ENCODE data around the gene GSDME. TPM values are rescaled to one million over a fixed set of nuclear protein-coding genes. Genes with fewer than 3 reads are reported as not detected.
A peak's percentile ranks its signal among the peaks of the same experiment; 100 is the strongest.

Gene GSDME
- total and polyA plus RNA-seq, 7 donors: 1.6 to 11.9 (median 7.1) TPM

- Histone ChIP-seq H3K27me3 (no peaks in the 10 kb centered on the region), H3K4me3 (no peak overlapping the region), H3K9me3 (no peaks in the 10 kb centered on the region), H3K36me3 (no peaks in the 10 kb centered on the region), H3K27ac (no peak overlapping the region), H3K4me1 (no peaks in the 10 kb centered on the region)
- no peak for TF ChIP-seq POLR2AphosphoS5 (IDR thresholded peaks at IDR 0.05)
- no peak for TF ChIP-seq CTCF (IDR thresholded peaks at IDR 0.05)
- no peak for TF ChIP-seq EP300 (IDR thresholded peaks at IDR 0.05)
- no peak for TF ChIP-seq POLR2A (IDR thresholded peaks at IDR 0.05)
- 75 to 90% methylated on average over 2 of the region's 2 CpGs for WGBS, 2 donors
- no peak for DNase-seq
- intact Hi-C loops (cut with DNase I): no loop called here
Measured at GRCh38 chr7:24659505-24659904, 97.8 kb downstream of the GSDME start.

- no peak for DNase-seq
- Histone ChIP-seq H3K4me3 (no peak overlapping the region), H3K27me3 (no peaks in the 10 kb centered on the region), H3K27ac (no peak overlapping the region), H3K9me3 (no peaks in the 10 kb centered on the region), H3K4me1 (no peaks in the 10 kb centered on the region), H3K36me3 (no peaks in the 10 kb centered on the region)
- no peak for TF ChIP-seq POLR2A (IDR thresholded peaks at IDR 0.05)
- no peak for TF ChIP-seq CTCF (IDR thresholded peaks at IDR 0.05)
- TF ChIP-seq POLR2AphosphoS5 (IDR thresholded peaks at IDR 0.05): no peak
- no peak for TF ChIP-seq EP300 (IDR thresholded peaks at IDR 0.05)
- intact Hi-C loops (cut with DNase I): no loop called here
Measured at GRCh38 chr7:24657980-24658379, 99.3 kb downstream of the GSDME start.

GRCh38 chr7:24656608-24657007 is 100.7 kb downstream of the GSDME start:
- WGBS, 2 donors: 92% methylated on average over 6 of the region's 6 CpGs
- Histone ChIP-seq H3K4me1 (no peaks in the 10 kb centered on the region), H3K27me3 (no peaks in the 10 kb centered on the region), H3K27ac (no peak overlapping the region), H3K36me3 (no peaks in the 10 kb centered on the region), H3K4me3 (no peak overlapping the region), H3K9me3 (no peaks in the 10 kb centered on the region)
- TF ChIP-seq CTCF (IDR thresholded peaks at IDR 0.05) (no peak), EP300 (IDR thresholded peaks at IDR 0.05) (no peak), POLR2A (IDR thresholded peaks at IDR 0.05) (no peak), POLR2AphosphoS5 (IDR thresholded peaks at IDR 0.05) (no peak)
- no peak for DNase-seq
- intact Hi-C loops (cut with DNase I): no loop called here

GRCh38 chr7:24654305-24654704 is 103.0 kb downstream of the GSDME start:
- TF ChIP-seq POLR2A (IDR thresholded peaks at IDR 0.05): no peak
- no peak for TF ChIP-seq POLR2AphosphoS5 (IDR thresholded peaks at IDR 0.05)
- no peak for TF ChIP-seq CTCF (IDR thresholded peaks at IDR 0.05)
- no peak for TF ChIP-seq EP300 (IDR thresholded peaks at IDR 0.05)
- no peak overlapping the region for H3K27ac ChIP-seq
- 73 to 76% methylated on average over 1 of the region's 1 CpG for WGBS, 2 donors
- no peak overlapping the region for H3K4me3 ChIP-seq
- no peaks in the 10 kb centered on the region for H3K36me3 ChIP-seq
- H3K9me3 ChIP-seq: no peaks in the 10 kb centered on the region
- H3K4me1 ChIP-seq: no peaks in the 10 kb centered on the region
- intact Hi-C loops (cut with DNase I): no loop called here
- no peaks in the 10 kb centered on the region for H3K27me3 ChIP-seq
- no peak for DNase-seq

GRCh38 chr7:24653316-24654085 is 103.8 kb downstream of the GSDME start:
- no peaks in the 10 kb centered on the region for H3K27me3 ChIP-seq
- no peaks in the 10 kb centered on the region for H3K9me3 ChIP-seq
- 55 to 76% methylated on average over 4 of the region's 4 CpGs for WGBS, 2 donors
- H3K4me1 ChIP-seq: no peaks in the 10 kb centered on the region
- DNase-seq: no peak
- intact Hi-C loops (cut with DNase I): no loop called here
- no peak overlapping the region for H3K27ac ChIP-seq
- no peak for TF ChIP-seq POLR2AphosphoS5 (IDR thresholded peaks at IDR 0.05)
- TF ChIP-seq CTCF (IDR thresholded peaks at IDR 0.05): no peak
- TF ChIP-seq POLR2A (IDR thresholded peaks at IDR 0.05): no peak
- TF ChIP-seq EP300 (IDR thresholded peaks at IDR 0.05): no peak
- no peaks in the 10 kb centered on the region for H3K36me3 ChIP-seq
- peak overlapping the region in 2 of 4 donors; percentile 14 to 19 for H3K4me3 ChIP-seq
